Tibial nerve (tissue), 4 donors: Measurements from ENCODE around the gene MAPRE2.

Experiments
- CTCF ChIP-seq, 5 experiments: fragments of 200-600 bp in 3 of 5; fragments of 450-650 bp in 2 of 5; sonication (generic) in 3 of 5; IDR thresholded peaks; one replicate each; pipeline ENCODE4 v1.5.1; 2016 to 2019; ENCODE audit warnings: antibody characterized with exemption in 5 of 5, mild to moderate bottlenecking in 3 of 5, moderate library complexity in 2 of 5
- EP300 ChIP-seq, 2 donors: sonication (generic); formaldehyde crosslinking; IDR thresholded peaks; one replicate each; pipeline ENCODE4 v1.6.1; 2017; ENCODE audit warnings: antibody characterized with exemption in 2 of 2, mild to moderate bottlenecking in 1 of 2
- POLR2A ChIP-seq, 2 donors: fragments of 450-650 bp; IDR thresholded peaks; one replicate each; pipeline ENCODE4 v1.6.1; 2017; ENCODE audit warnings: antibody characterized with exemption in 2 of 2, mild to moderate bottlenecking in 2 of 2, moderate library complexity in 2 of 2

- TF ChIP-seq CTCF (IDR thresholded peaks at IDR 0.05) (no peak), EP300 (IDR thresholded peaks at IDR 0.05) (no peak), POLR2A (IDR thresholded peaks at IDR 0.05) (no peak)
These were observed 97.6 kb downstream of the MAPRE2 start for GRCh38 chr18:35138773-35139172.
